HepG2 (cell line): ENCODE measurements around the gene CDH2. TPM values are rescaled to one million over a fixed set of nuclear protein-coding genes. Genes with fewer than 3 reads are reported as not detected.

Experiments used
- ATAC-seq: fragments of 200-7000 bp; cut with Tn5 transposase; 3 replicates; pipeline ENCODE4 v1.9.1; 2020; ENCODE audit warnings: mild to moderate bottlenecking, moderate library complexity
- BruUV-seq: library from RNA; stranded (reverse); fragments of 400-500 nt; replicated peaks from 2 replicates; lab custom pipeline; 2021; lab: Mats Ljungman, UMichigan
- CTCF ChIA-PET: fragments of 300-600 bp; formaldehyde crosslinking; extraction: SDS; loops from one replicate; lab custom pipeline; 2021; ENCODE audit warnings: low total read pairs, inconsistent platforms, low intra/inter-chr PET ratio; lab: Yijun Ruan, JAX
- POLR2A ChIA-PET: fragments of 350-600 bp; sonication (Branson Sonifier 250); formaldehyde crosslinking; loops from one replicate; lab custom pipeline; 2020; ENCODE audit warnings: antibody characterized with exemption, inconsistent platforms; lab: Yijun Ruan, JAX
- DNase-seq: peaks from one replicate; pipeline ENCODE4 v3.0.0-alpha.2; 2015; ENCODE audit warnings: low spot score
- FAIRE-seq: peaks from 3 replicates; lab custom pipeline; 2011; peaks lifted over from hg19 to GRCh38; lab: Jason Lieb, UNC
- H2AFZ ChIP-seq: one replicate; pipeline ENCODE4 v1.6.1; 2011; ENCODE audit warnings: low read length, inconsistent platforms
- H3K27ac ChIP-seq: fragments of 300-600 bp; 3 replicates; pipeline ENCODE4 v1.8.0; 2011; ENCODE audit warnings: mixed run types, mild to moderate bottlenecking, mixed read lengths, low read length, inconsistent platforms; ENCODE audit not compliant: insufficient read depth; ENCODE audit errors: extremely low read length
- H3K27me3 ChIP-seq, 2 experiments: fragments of 200-600 bp in 1 of 2; 2 replicates in 1 of 2; 3 replicates in 1 of 2; pipeline versions ENCODE4 v1.6.0 to v1.8.0; 2011; ENCODE audit warnings: low read length in 2 of 2, mild to moderate bottlenecking in 2 of 2, moderate library complexity in 2 of 2, inconsistent platforms in 1 of 2; ENCODE audit not compliant: insufficient read depth in 2 of 2, control insufficient read depth in 1 of 2
- H3K36me3 ChIP-seq, 2 experiments: fragments of 200-600 bp in 1 of 2; replicated peaks in 1 of 2; 2 replicates in 1 of 2; 3 replicates in 1 of 2; pipeline versions ENCODE4 v1.5.1 to v1.8.0; 2011; ENCODE audit warnings: low read length in 2 of 2, inconsistent platforms in 1 of 2; ENCODE audit not compliant: insufficient read depth in 2 of 2, control insufficient read depth in 1 of 2
- H3K4me1 ChIP-seq: 2 replicates; pipeline ENCODE4 v1.5.1; 2012; ENCODE audit warnings: low read length, inconsistent platforms; ENCODE audit not compliant: insufficient read depth
- H3K4me2 ChIP-seq: 2 replicates; pipeline ENCODE4 v1.6.0; 2011; ENCODE audit warnings: low read depth, low read length, inconsistent platforms
- H3K4me3 ChIP-seq, 3 experiments: fragments of 200-600 bp in 1 of 3; sonication (generic), shearing (Covaris generic) in 1 of 3; replicated peaks in 1 of 3; 2 replicates each; pipeline ENCODE4 v1.5.1; 2011 to 2016; ENCODE audit warnings: low read length in 3 of 3, inconsistent platforms in 2 of 3, low read depth in 2 of 3, mild to moderate bottlenecking in 2 of 3, control low read depth in 1 of 3, mixed read lengths in 1 of 3; ENCODE audit not compliant: insufficient read depth in 1 of 3
- H3K79me2 ChIP-seq: one replicate; pipeline ENCODE4 v1.6.1; 2011; ENCODE audit warnings: low read length, inconsistent platforms; ENCODE audit not compliant: insufficient read depth
- H3K9ac ChIP-seq: 2 replicates; pipeline ENCODE4 v1.6.0; 2011; ENCODE audit warnings: mild to moderate bottlenecking, low read depth, low read length, inconsistent platforms; ENCODE audit not compliant: insufficient read depth
- H3K9me3 ChIP-seq: 2 replicates; pipeline ENCODE4 v1.5.1; 2012; ENCODE audit warnings: mild to moderate bottlenecking, low read length
- H4K20me1 ChIP-seq: 2 replicates; pipeline ENCODE4 v1.6.0; 2011; ENCODE audit warnings: inconsistent platforms, mild to moderate bottlenecking, low read length, moderate library complexity; ENCODE audit not compliant: insufficient read depth
- CBX2 ChIP-seq, 2 experiments: fragments of 200-600 bp in 1 of 2; sonication (generic); formaldehyde crosslinking in 1 of 2; IDR thresholded peaks; 2 replicates each; pipeline versions ENCODE4 v1.7.0 to v1.8.1; 2018 to 2022; ENCODE audit warnings: low read depth in 2 of 2, low read length in 1 of 2, mild to moderate bottlenecking in 1 of 2, missing genetic modification reagents in 1 of 2
- ETS1 ChIP-seq: sonication (generic); formaldehyde crosslinking; IDR thresholded peaks from 2 replicates; pipeline ENCODE4 v1.4.0; 2020; ENCODE audit warnings: missing genetic modification reagents
- EZH2 ChIP-seq: conservative IDR thresholded peaks from 2 replicates; pipeline ENCODE4 v1.6.1; 2012; ENCODE audit warnings: mild to moderate bottlenecking, low read depth, low read length, moderate library complexity
- HNRNPUL1 ChIP-seq: fragments of 200-400 bp; formaldehyde crosslinking; IDR thresholded peaks from 2 replicates; pipeline ENCODE4 v1.6.1; 2017; ENCODE audit warnings: low read depth, mild to moderate bottlenecking, low read length, moderate library complexity
- KAT2B ChIP-seq: fragments of 150-350 bp; IDR thresholded peaks from 2 replicates; pipeline ENCODE4 v1.6.1; 2014; ENCODE audit warnings: low read depth, low read length, borderline replicate concordance
- KLF9 ChIP-seq: IDR thresholded peaks from 2 replicates; pipeline ENCODE4 v1.6.1; 2016; ENCODE audit warnings: low read depth
- MTERF4 ChIP-seq: sonication (generic); formaldehyde crosslinking; IDR thresholded peaks from 2 replicates; pipeline ENCODE4 v1.8.0; 2023; ENCODE audit warnings: mild to moderate bottlenecking, missing genetic modification reagents
- MTF1 ChIP-seq: sonication (generic); formaldehyde crosslinking; IDR thresholded peaks from 2 replicates; pipeline ENCODE4 v1.5.0; 2020; ENCODE audit warnings: missing genetic modification reagents
- TGIF2 ChIP-seq: IDR thresholded peaks from 2 replicates; pipeline ENCODE4 v1.6.1; 2016; ENCODE audit warnings: control low read depth, missing compliant biosample characterization
- ZBTB26 ChIP-seq: IDR thresholded peaks from 2 replicates; pipeline ENCODE4 v1.6.1; 2016; ENCODE audit warnings: missing compliant biosample characterization, missing genetic modification reagents, borderline replicate concordance
- ZBTB3 ChIP-seq: sonication (generic); formaldehyde crosslinking; IDR thresholded peaks from 2 replicates; pipeline ENCODE4 v1.4.0; 2020; ENCODE audit warnings: low read depth, mild to moderate bottlenecking, moderate library complexity, missing genetic modification reagents, borderline replicate concordance
- ZFP82 ChIP-seq: sonication (generic); formaldehyde crosslinking; IDR thresholded peaks from 2 replicates; pipeline ENCODE4 v1.5.1; 2020; ENCODE audit warnings: mild to moderate bottlenecking, missing genetic modification reagents, borderline replicate concordance
- ZNF280D ChIP-seq: sonication (generic); formaldehyde crosslinking; IDR thresholded peaks from 2 replicates; pipeline ENCODE4 v1.5.1; 2020; ENCODE audit warnings: mild to moderate bottlenecking, missing genetic modification reagents
- ZNF570 ChIP-seq: sonication (generic); formaldehyde crosslinking; IDR thresholded peaks from 2 replicates; pipeline ENCODE4 v1.4.0; 2020; ENCODE audit warnings: mild to moderate bottlenecking, missing genetic modification reagents, borderline replicate concordance
- ZNF598 ChIP-seq: sonication (generic); formaldehyde crosslinking; IDR thresholded peaks from 2 replicates; pipeline ENCODE4 v1.5.1; 2020; ENCODE audit warnings: mild to moderate bottlenecking, missing genetic modification reagents, borderline replicate concordance
- ZNF740 ChIP-seq: sonication (generic); formaldehyde crosslinking; IDR thresholded peaks from 2 replicates; pipeline ENCODE4 v1.4.0; 2020; ENCODE audit warnings: missing genetic modification reagents
- WGBS: methylation state at CpG from one replicate; pipeline ENCODE4 v1.1.6; 2017; ENCODE audit warnings: low lambda C conversion rate; 5-methylcytosine and 5-hydroxymethylcytosine counted together
- in situ Hi-C: cut with HindIII; loops from 2 replicates; pipeline ENCODE4 v1.10.0; 2017; ENCODE audit warnings: low pct_unique_long_range_greater_than_20kb; ENCODE audit not compliant: extremely low pct_ligation_motif_present
- intact Hi-C: fragments of 100-400 bp; cut with micrococcal nuclease; formaldehyde crosslinking; loops from one replicate; pipeline ENCODE4 v1.10.0; 2022; ENCODE audit not compliant: unreplicated experiment
- polyA plus RNA-seq, 8 experiments: library from polyadenylated mRNA; depleted of rRNA in 3 of 8; stranded (reverse) in 7 of 8; unstranded in 1 of 8; fragments of >200 nt; fragmentation: Illumina TruSeq in 4 of 8; extraction: Trizol in 4 of 8; gene quantifications; 2 replicates each; pipeline versions ENCODE4 v1.2.1 to v1.2.3, GENCODE V29; 2011 to 2016; ENCODE audit warnings: low read depth in 4 of 8, missing spikeins in 1 of 8, mixed read lengths in 1 of 8; ENCODE audit not compliant: insufficient read depth in 1 of 8
- total RNA-seq, 5 experiments: library from RNA; depleted of rRNA; stranded (reverse); fragments of >200 nt; fragmentation: Illumina TruSeq; extraction: Trizol; gene quantifications; 2 replicates each; pipeline ENCODE4 v1.2.3, GENCODE V29; 2016; ENCODE audit warnings: low read depth in 1 of 5

The CDH2 gene
- total and polyA plus RNA-seq, 2 of the 13 experiments (the other 11 are each of a cell fraction or from before 2014, with no cell fraction given): 18.6 to 36.1 TPM

- TF ChIP-seq ZNF740 (no peak), ZNF598 (CRISPR knock-in tag) (no peak), ZNF280D (CRISPR knock-in tag) (no peak), ZBTB26 (CRISPR knock-in tag) (no peak), ZNF570 (CRISPR knock-in tag) (no peak), KAT2B (no peak), EZH2 (no peak)
These were observed 18.8 kb downstream of the CDH2 start (continued) for GRCh38 chr18:28158083-28158581.

- no peaks in the 10 kb centered on the region for H3K4me1 ChIP-seq
- H3K9me3 ChIP-seq: no peaks in the 10 kb centered on the region
- no peak for ATAC-seq
- H3K9ac ChIP-seq: no peak overlapping the region
- ChIA-PET POLR2A (interaction anchor here (1.0 kb wide), 1 partner anchor 26 kb away, joined by 3 read pairs; no protein-coding TSS in a partner anchor), CTCF (no interaction called here)
- 85% methylated on average over 2 of the region's 3 CpGs for WGBS
- FAIRE-seq: no peak
- H3K27me3 ChIP-seq: no peaks in the 10 kb centered on the region
- in situ Hi-C loops: no loop called here
- no peak overlapping the region for H2AFZ ChIP-seq
- peaks cover 15% of the 10 kb centered on the region; the same call in 1 of the 2 replicates for H4K20me1 ChIP-seq
- DNase-seq: no peak
- intact Hi-C loops: no loop called here
- no peak overlapping the region for H3K4me2 ChIP-seq
- peaks cover 39% of the 10 kb centered on the region for H3K79me2 ChIP-seq
- peaks cover 0 to 2% of the 10 kb centered on the region in 2 experiments; a peak in 1 of 5 replicates for H3K36me3 ChIP-seq
- no TSS peak for BruUV-seq
- no peak overlapping the region for H3K27ac ChIP-seq
- H3K4me3 ChIP-seq: no peak overlapping the region
- TF ChIP-seq ZFP82 (CRISPR knock-in tag) (no peak), ZBTB3 (CRISPR knock-in tag) (no peak), MTF1 (CRISPR knock-in tag) (no peak), CBX2 (IDR thresholded peaks at IDR 0.05; ENCODE audit: low read depth, low read length) (no peak), CBX2 (CRISPR knock-in tag; IDR thresholded peaks at IDR 0.05; ENCODE audit: low read depth) (no peak), HNRNPUL1 (no peak), KLF9 (no peak), TGIF2 (CRISPR knock-in tag) (no peak), MTERF4 (CRISPR knock-in tag) (no peak), ETS1 (no peak)
These were observed 23.4 kb downstream of the CDH2 start for GRCh38 chr18:28153485-28154065.
